H1 (cell line): Measurements from ENCODE around the gene KLF12. TPM values are rescaled to one million over a fixed set of nuclear protein-coding genes. Genes with fewer than 3 reads are reported as not detected.

ENCODE experiments used
- CTCF ChIA-PET: fragments of 300-600 bp; sonication (Branson Sonifier 250); formaldehyde crosslinking; loops from one replicate; lab custom pipeline; 2021; ENCODE audit not compliant: partially characterized antibody; lab: Charles Lee
- POLR2A ChIA-PET: fragments of 300-600 bp; sonication (Branson Sonifier 250); formaldehyde crosslinking; loops from one replicate; lab custom pipeline; 2021; ENCODE audit warnings: inconsistent platforms; ENCODE audit not compliant: partially characterized antibody; lab: Charles Lee
- DNase-seq, 2 experiments: peaks; one replicate each; pipeline versions ENCODE4 v3.0.0 to v3.0.0-alpha.2; 2010 to 2022; ENCODE audit warnings: low spot score in 2 of 2, low read depth in 1 of 2, mixed read lengths in 1 of 2
- FAIRE-seq: peaks from 2 replicates; lab custom pipeline; 2011; peaks lifted over from hg19 to GRCh38; lab: Jason Lieb, UNC
- H2AFZ ChIP-seq: 2 replicates; pipeline ENCODE4 v1.8.1; 2012; ENCODE audit warnings: low read length, inconsistent platforms
- H2AK5ac ChIP-seq: 2 replicates; pipeline ENCODE4 v1.6.1; 2013; ENCODE audit warnings: low read depth, low read length
- H2BK120ac ChIP-seq: replicated peaks from 2 replicates; pipeline ENCODE3; 2013; ENCODE audit warnings: low read depth, low read length, inconsistent platforms
- H2BK12ac ChIP-seq: 2 replicates; pipeline ENCODE4 v1.6.1; 2013; ENCODE audit warnings: low read depth, low read length
- H2BK15ac ChIP-seq: 2 replicates; pipeline ENCODE4 v1.6.1; 2013; ENCODE audit warnings: low read length
- H2BK20ac ChIP-seq: 2 replicates; pipeline ENCODE4 v1.6.1; 2013; ENCODE audit warnings: low read length
- H2BK5ac ChIP-seq: 2 replicates; pipeline ENCODE4 v1.6.1; 2013; ENCODE audit warnings: low read depth, low read length
- H3K14ac ChIP-seq: 2 replicates; pipeline ENCODE4 v1.6.1; 2013; ENCODE audit warnings: inconsistent platforms; ENCODE audit not compliant: insufficient read length
- H3K18ac ChIP-seq: 2 replicates; pipeline ENCODE4 v1.6.1; 2013; ENCODE audit warnings: low read length; ENCODE audit errors: extremely low read depth
- H3K23ac ChIP-seq: 2 replicates; pipeline ENCODE4 v1.6.1; 2013; ENCODE audit warnings: inconsistent platforms; ENCODE audit not compliant: insufficient read length
- H3K23me2 ChIP-seq: 2 replicates; pipeline ENCODE4 v1.6.1; 2013; ENCODE audit warnings: low read depth, low read length
- H3K27ac ChIP-seq: 2 replicates; pipeline ENCODE4 v1.6.1; 2011; ENCODE audit warnings: low read depth, low read length, inconsistent platforms
- H3K27me3 ChIP-seq, 4 experiments: replicated peaks in 1 of 4; 1 replicate in 1 of 4; 2 replicates in 3 of 4; pipeline versions ENCODE4 v1.6.1 to v1.8.1; 2011 to 2013; ENCODE audit warnings: low read length in 3 of 4, mild to moderate bottlenecking in 3 of 4, inconsistent platforms in 2 of 4, mixed read lengths in 2 of 4, moderate library complexity in 1 of 4; ENCODE audit not compliant: control insufficient read depth in 3 of 4, insufficient read depth in 3 of 4; ENCODE audit errors: extremely low read depth in 1 of 4
- H3K36me3 ChIP-seq, 4 experiments: 2 replicates each; pipeline versions ENCODE4 v1.6.1 to v1.8.1; 2011 to 2013; ENCODE audit warnings: mild to moderate bottlenecking in 4 of 4, low read length in 3 of 4, moderate library complexity in 2 of 4, control low read depth in 1 of 4, inconsistent platforms in 1 of 4; ENCODE audit not compliant: insufficient read depth in 4 of 4, control insufficient read depth in 2 of 4
- H3K4ac ChIP-seq: replicated peaks from 2 replicates; pipeline ENCODE3; 2013; ENCODE audit warnings: low read length, low read depth, mixed read lengths, inconsistent platforms; ENCODE audit not compliant: insufficient read length
- H3K4me1 ChIP-seq, 4 experiments: replicated peaks in 1 of 4; 1 replicate in 1 of 4; 2 replicates in 3 of 4; pipeline versions ENCODE4 v1.6.1 to v1.8.1; 2011 to 2013; ENCODE audit warnings: low read length in 3 of 4, inconsistent platforms in 2 of 4, mixed read lengths in 1 of 4; ENCODE audit not compliant: insufficient read depth in 4 of 4, control insufficient read depth in 3 of 4
- H3K4me2 ChIP-seq, 2 experiments: 2 replicates each; pipeline versions ENCODE4 v1.6.1 to v1.8.1; 2011 to 2013; ENCODE audit warnings: low read depth in 2 of 2, low read length in 2 of 2, control low read depth in 1 of 2, inconsistent platforms in 1 of 2, mild to moderate bottlenecking in 1 of 2; ENCODE audit not compliant: insufficient read depth in 1 of 2
- H3K4me3 ChIP-seq, 4 experiments: fragments of 200-600, 300-600 bp in 1 of 4; sonication (generic), shearing (Covaris generic), sonication (Bioruptor Twin) in 1 of 4; 2 replicates each; pipeline versions ENCODE4 v1.5.1 to v1.8.1; 2011 to 2016; ENCODE audit warnings: low read length in 4 of 4, low read depth in 3 of 4, control low read depth in 2 of 4, inconsistent platforms in 2 of 4, mild to moderate bottlenecking in 2 of 4, mixed read lengths in 1 of 4, moderate library complexity in 1 of 4; ENCODE audit not compliant: insufficient read depth in 2 of 4; ENCODE audit errors: extremely low read depth in 1 of 4
- H3K56ac ChIP-seq: replicated peaks from 2 replicates; pipeline ENCODE3; 2013; ENCODE audit warnings: low read depth, mild to moderate bottlenecking, mixed read lengths, low read length, inconsistent platforms; ENCODE audit not compliant: insufficient read length
- H3K79me1 ChIP-seq: 2 replicates; pipeline ENCODE4 v1.6.1; 2013; ENCODE audit warnings: low read depth, low read length, control low read depth
- H3K79me2 ChIP-seq, 2 experiments: 2 replicates each; pipeline versions ENCODE4 v1.6.1 to v1.8.1; 2012 to 2013; ENCODE audit warnings: low read length in 2 of 2, mild to moderate bottlenecking in 2 of 2, inconsistent platforms in 1 of 2; ENCODE audit not compliant: insufficient read depth in 2 of 2, control insufficient read depth in 1 of 2
- H3K9ac ChIP-seq, 4 experiments: replicated peaks in 1 of 4; 1 replicate in 1 of 4; 2 replicates in 3 of 4; pipeline versions ENCODE4 v1.6.1 to v1.8.1; 2011 to 2013; ENCODE audit warnings: low read depth in 3 of 4, low read length in 3 of 4, control low read depth in 2 of 4, mild to moderate bottlenecking in 2 of 4, moderate library complexity in 2 of 4, inconsistent platforms in 1 of 4; ENCODE audit errors: extremely low read depth in 1 of 4
- H3K9me3 ChIP-seq, 2 experiments: 2 replicates each; pipeline versions ENCODE4 v1.6.1 to v1.8.1; 2012 to 2013; ENCODE audit warnings: mild to moderate bottlenecking in 2 of 2, moderate library complexity in 2 of 2, control low read depth in 1 of 2, inconsistent platforms in 1 of 2, low read depth in 1 of 2, low read length in 1 of 2, mixed read lengths in 1 of 2; ENCODE audit not compliant: insufficient read depth in 2 of 2
- H4K20me1 ChIP-seq, 2 experiments: replicated peaks in 1 of 2; 2 replicates each; pipeline versions ENCODE3 to v1.8.1; 2011 to 2013; ENCODE audit warnings: inconsistent platforms in 2 of 2, low read length in 2 of 2, mild to moderate bottlenecking in 1 of 2; ENCODE audit not compliant: insufficient read depth in 2 of 2, control insufficient read depth in 1 of 2
- H4K5ac ChIP-seq: 2 replicates; pipeline ENCODE4 v1.6.1; 2013; ENCODE audit warnings: low read length, low read depth, mixed read lengths, inconsistent platforms; ENCODE audit not compliant: insufficient read length
- H4K8ac ChIP-seq: 2 replicates; pipeline ENCODE4 v1.8.0; 2013; ENCODE audit warnings: mild to moderate bottlenecking, moderate library complexity, low read length, inconsistent platforms; ENCODE audit not compliant: insufficient read depth; ENCODE audit errors: extremely low read depth
- H4K91ac ChIP-seq: replicated peaks from 2 replicates; pipeline ENCODE3; 2013; ENCODE audit warnings: low read length, mixed read lengths, inconsistent platforms; ENCODE audit not compliant: insufficient read length
- ATF2 ChIP-seq: IDR thresholded peaks from 2 replicates; pipeline ENCODE4 v1.6.1; 2012; ENCODE audit warnings: low read length, inconsistent platforms
- BCL11A ChIP-seq, 2 experiments: IDR thresholded peaks; one replicate each; pipeline ENCODE4 v1.6.1; 2011; ENCODE audit warnings: low read depth in 2 of 2, low read length in 2 of 2, mild to moderate bottlenecking in 2 of 2
- EP300 ChIP-seq, 2 experiments: IDR thresholded peaks; 1 replicate in 1 of 2; 2 replicates in 1 of 2; pipeline ENCODE4 v1.6.1; 2011 to 2012; ENCODE audit warnings: low read depth in 2 of 2, low read length in 2 of 2, mild to moderate bottlenecking in 2 of 2, borderline replicate concordance in 1 of 2, inconsistent platforms in 1 of 2, moderate library complexity in 1 of 2
- FOSL1 ChIP-seq: IDR thresholded peaks from 2 replicates; pipeline ENCODE4 v1.6.1; 2011; ENCODE audit warnings: mild to moderate bottlenecking, low read depth, low read length, moderate library complexity; ENCODE audit not compliant: insufficient read depth
- GABPA ChIP-seq: IDR thresholded peaks from 2 replicates; pipeline ENCODE4 v1.6.1; 2011; ENCODE audit warnings: mild to moderate bottlenecking, low read length, moderate library complexity, borderline replicate concordance; ENCODE audit not compliant: insufficient read depth
- NANOG ChIP-seq: IDR thresholded peaks from 2 replicates; pipeline ENCODE4 v1.6.1; 2011; ENCODE audit warnings: low read length, low read depth, mild to moderate bottlenecking, inconsistent platforms; ENCODE audit not compliant: insufficient read depth, poor library complexity, severe bottlenecking
- RBBP5 ChIP-seq: IDR thresholded peaks from 2 replicates; pipeline ENCODE4 v1.7.1; 2012; ENCODE audit warnings: low read depth, mild to moderate bottlenecking, inconsistent platforms, low read length, moderate library complexity, borderline replicate concordance
- RXRA ChIP-seq: IDR thresholded peaks from 2 replicates; pipeline ENCODE4 v1.6.1; 2011; ENCODE audit warnings: low read depth, mild to moderate bottlenecking, low read length, moderate library complexity; ENCODE audit not compliant: insufficient read depth
- TBP ChIP-seq: IDR thresholded peaks from 2 replicates; pipeline ENCODE4 v1.6.1; 2011; ENCODE audit warnings: low read depth, low read length, improper control_type of control experiment
- WGBS, 2 experiments: shearing (Covaris generic) in 1 of 2; methylation state at CpG; one replicate each; pipeline versions ENCODE4 v1.1.6 to v1.1.7; 2013 to 2015; ENCODE audit warnings: low lambda C conversion rate in 2 of 2, mixed read lengths in 2 of 2, inconsistent platforms in 1 of 2, low coverage in 1 of 2, missing lambda C conversion rate in 1 of 2; ENCODE audit not compliant: insufficient replicate concordance in 2 of 2, insufficient coverage in 1 of 2, insufficient read length in 1 of 2; ENCODE audit errors: extremely low coverage in 1 of 2, missing lambda C conversion rate in 1 of 2; 5-methylcytosine and 5-hydroxymethylcytosine counted together
- polyA plus RNA-seq, 7 experiments: library from polyadenylated mRNA; depleted of rRNA in 3 of 7; stranded (reverse) in 5 of 7; unstranded in 2 of 7; fragments of >200 nt in 5 of 7; fragments of 200-250 nt in 2 of 7; gene quantifications; 1 replicate in 5 of 7; 2 replicates in 1 of 7; 4 replicates in 1 of 7; pipeline versions ENCODE4 v1.2.1 to v1.2.3, GENCODE V29; 2011 to 2013; ENCODE audit warnings: missing spikeins in 2 of 7, mixed read lengths in 2 of 7
- total RNA-seq: library from RNA; stranded (reverse); fragmentation: NEBNext Ultra II Directional; extraction: Animal tissue kit (Norgen Biotek cat#: 25700); gene quantifications from 2 replicates; pipeline ENCODE4 v1.2.1, GENCODE V29; 2021

The KLF12 gene
- total and polyA plus RNA-seq, 2 of the 8 experiments (the other 6 are each of a cell fraction or from before 2014, with no cell fraction given), result 6.6 to 12.1 TPM

- H4K8ac ChIP-seq, result peak overlapping the region; percentile 99
- H3K56ac ChIP-seq, result peak overlapping the region; percentile 83
- no peak overlapping the region for H2BK20ac ChIP-seq
- DNase-seq (peak in 1 of 2 experiments; percentile 84), FAIRE-seq (no peak)
- peaks cover 0 to 5% (median 3%) of the 10 kb centered on the region in 4 experiments; a peak in 5 of 7 replicates for H3K4me1 ChIP-seq
- H3K23me2 ChIP-seq, result peaks cover 22% of the 10 kb centered on the region
- H3K9me3 ChIP-seq, result no peaks in the 10 kb centered on the region
- H3K27ac ChIP-seq, result peak overlapping the region; percentile 82
- H3K79me1 ChIP-seq, result no peaks in the 10 kb centered on the region
- H2BK5ac ChIP-seq, result peak overlapping the region; percentile 96
- H4K20me1 ChIP-seq, result no peaks in the 10 kb centered on the region
- H3K18ac ChIP-seq, result peak overlapping the region; percentile 92
- 1% methylated on average over 13 of the region's 72 CpGs; no CpG with 5 or more reads in 1 of the 2 experiments for WGBS, 2 experiments
- no peak overlapping the region for H3K4ac ChIP-seq
- H4K5ac ChIP-seq, result peak overlapping the region; percentile 94
- no peaks in the 10 kb centered on the region; a peak in 1 of 7 replicates for H3K27me3 ChIP-seq
- ChIA-PET POLR2A (interaction anchor here (0.5 to 1.1 kb wide), 2 partner anchors 152 to 329 kb away, joined by 3 to 4 read pairs; no protein-coding TSS in a partner anchor), CTCF (interaction anchor here (1.4 kb wide), 1 partner anchor 151 kb away, joined by 7 read pairs; no protein-coding TSS in a partner anchor)
- H2BK15ac ChIP-seq, result peak overlapping the region; percentile 81; the same call in 1 of the 2 replicates
- H3K79me2 ChIP-seq, result peaks cover 0 to 24% of the 10 kb centered on the region in 2 experiments; a peak in 3 of 4 replicates
- H2BK12ac ChIP-seq, result peak overlapping the region; percentile 99
- peak overlapping the region; percentile 87 for H4K91ac ChIP-seq
- H3K14ac ChIP-seq, result no peak overlapping the region
- H3K36me3 ChIP-seq, result no peaks in the 10 kb centered on the region
- H3K4me2 ChIP-seq, result peak overlapping the region; percentile 84 to 93
- peak overlapping the region; percentile 79 to 100 (median 88) for H3K4me3 ChIP-seq
- H3K23ac ChIP-seq, result no peak overlapping the region
- peak overlapping the region; percentile 38 for H2BK120ac ChIP-seq
- peak overlapping the region; percentile 67 to 92 (median 82) for H3K9ac ChIP-seq
- peak overlapping the region; percentile 95; the same call in 1 of the 2 replicates for H2AFZ ChIP-seq
- no peak overlapping the region for H2AK5ac ChIP-seq
- no peak for TF ChIP-seq GABPA
- TF ChIP-seq RBBP5, result no peak
- TF ChIP-seq NANOG, result no peak
- TF ChIP-seq FOSL1, result no peak
- TF ChIP-seq BCL11A (IDR thresholded peaks at IDR 0.05; ENCODE audit: low read depth in 2 of 2, low read length in 2 of 2), result no peak
- TF ChIP-seq TBP, result no peak
- no peak for TF ChIP-seq EP300 (IDR thresholded peaks at IDR 0.05; ENCODE audit: borderline replicate concordance in 1 of 2, low read depth in 2 of 2, low read length in 2 of 2)
- TF ChIP-seq ATF2, result no peak
- no peak for TF ChIP-seq RXRA
Measured at GRCh38 chr13:74135326-74136083, 1.3 kb upstream of the KLF12 start.
